B cell (primary cell): ENCODE measurements around the gene CCDC85A. TPM values are rescaled to one million over a fixed set of nuclear protein-coding genes. Genes with fewer than 3 reads are reported as not detected.

Experiments used
- ATAC-seq: fragments of 200-7000 bp; cut with Tn5 transposase; one replicate; pipeline ENCODE4 v1.10.0; 2021; ENCODE audit warnings: low read depth, mild to moderate bottlenecking, moderate number of reproducible peaks, moderate library complexity
- CTCF ChIA-PET: fragments of 350-600 bp; sonication (Branson Sonifier 250); formaldehyde crosslinking; loops from one replicate; lab custom pipeline; 2021; ENCODE audit warnings: antibody characterized with exemption, inconsistent platforms; lab: Charles Lee
- POLR2A ChIA-PET: fragments of 350-600 bp; sonication (Branson Sonifier 250); formaldehyde crosslinking; loops from one replicate; lab custom pipeline; 2021; ENCODE audit warnings: antibody characterized with exemption; lab: Charles Lee
- DNase-seq: peaks from one replicate; pipeline ENCODE4 v3.0.0; 2013
- H2AFZ ChIP-seq: 2 replicates; pipeline ENCODE4 v1.6.1; 2012; ENCODE audit warnings: mild to moderate bottlenecking, low read depth, low read length; ENCODE audit not compliant: insufficient read depth, poor library complexity, severe bottlenecking
- H3K27ac ChIP-seq, 2 donors: 1 replicate in 1 of 2; 2 replicates in 1 of 2; pipeline ENCODE4 v1.5.1; 2012 to 2013; ENCODE audit warnings: low read length in 2 of 2, mild to moderate bottlenecking in 2 of 2, moderate library complexity in 1 of 2
- H3K27me3 ChIP-seq, 4 experiments: fragments of 200-600 bp in 1 of 4; sonication (generic) in 1 of 4; replicated peaks in 1 of 4; 1 replicate in 2 of 4; 2 replicates in 2 of 4; pipeline versions ENCODE4 v1.6.1 to v1.7.0; 2013 to 2016; ENCODE audit warnings: low read length in 3 of 4, mild to moderate bottlenecking in 2 of 4, mixed read lengths in 1 of 4, moderate library complexity in 1 of 4; ENCODE audit not compliant: insufficient read depth in 4 of 4, control insufficient read depth in 3 of 4; ENCODE audit errors: control extremely low read depth in 1 of 4
- H3K36me3 ChIP-seq, 2 experiments: replicated peaks in 1 of 2; 1 replicate in 1 of 2; 2 replicates in 1 of 2; pipeline versions ENCODE4 v1.6.1 to v1.7.1; 2013; ENCODE audit warnings: low read length in 1 of 2; ENCODE audit not compliant: insufficient read depth in 2 of 2, control insufficient read depth in 1 of 2; ENCODE audit errors: control extremely low read depth in 1 of 2, extremely low read depth in 1 of 2
- H3K4me1 ChIP-seq, 2 donors: fragments of 200-600 bp in 1 of 2; sonication (generic) in 1 of 2; 1 replicate in 1 of 2; 2 replicates in 1 of 2; pipeline versions ENCODE4 v1.5.1 to v1.6.1; 2013 to 2017; ENCODE audit warnings: low read length in 2 of 2; ENCODE audit not compliant: control insufficient read depth in 2 of 2, insufficient read depth in 2 of 2
- H3K4me2 ChIP-seq: replicated peaks from 2 replicates; pipeline ENCODE3; 2012; ENCODE audit warnings: mild to moderate bottlenecking, low read depth, low read length; ENCODE audit not compliant: poor library complexity, severe bottlenecking
- H3K4me3 ChIP-seq, 5 experiments: fragments of 200-600 bp in 1 of 5; sonication (generic) in 1 of 5; 1 replicate in 3 of 5; 2 replicates in 2 of 5; pipeline versions ENCODE4 v1.5.1 to v1.7.0; 2011 to 2016; ENCODE audit warnings: low read length in 4 of 5, mild to moderate bottlenecking in 4 of 5, low read depth in 2 of 5, control low read depth in 1 of 5, moderate library complexity in 1 of 5; ENCODE audit not compliant: insufficient read depth in 1 of 5; ENCODE audit errors: control extremely low read depth in 1 of 5, extremely low read depth in 1 of 5
- H3K79me2 ChIP-seq: fragments of 200-600 bp; sonication (generic); one replicate; pipeline ENCODE4 v1.6.0; 2016; ENCODE audit warnings: low read length; ENCODE audit not compliant: control insufficient read depth, insufficient read depth
- H3K9ac ChIP-seq: fragments of 200-600 bp; sonication (generic); 2 replicates; pipeline ENCODE4 v1.6.1; 2017; ENCODE audit warnings: mild to moderate bottlenecking, low read length, moderate library complexity
- H3K9me3 ChIP-seq, 3 donors: one replicate each; pipeline versions ENCODE4 v1.6.1 to v1.7.1; 2013; ENCODE audit warnings: low read length in 2 of 3; ENCODE audit not compliant: control insufficient read depth in 2 of 3, insufficient read depth in 1 of 3; ENCODE audit errors: control extremely low read depth in 1 of 3
- H4K20me1 ChIP-seq: 2 replicates; pipeline ENCODE4 v1.6.0; 2012; ENCODE audit warnings: mild to moderate bottlenecking, low read length; ENCODE audit not compliant: insufficient read depth, control insufficient read depth, poor library complexity, severe bottlenecking
- H3K27ac Mint-ChIP-seq: one replicate; pipeline ENCODE4 v1.8.0; 2021; ENCODE audit warnings: mixed read lengths
- H3K27me3 Mint-ChIP-seq: one replicate; pipeline ENCODE4 v1.8.0; 2021; ENCODE audit warnings: mixed read lengths
- H3K4me1 Mint-ChIP-seq: one replicate; pipeline ENCODE4 v1.8.0; 2021; ENCODE audit warnings: mixed read lengths
- H3K4me3 Mint-ChIP-seq: one replicate; pipeline ENCODE4 v1.8.0; 2021; ENCODE audit warnings: mixed read lengths
- H3K9me3 Mint-ChIP-seq: one replicate; pipeline ENCODE4 v1.8.0; 2022; ENCODE audit warnings: mixed read lengths; ENCODE audit not compliant: insufficient read depth
- EZH2 ChIP-seq: IDR thresholded peaks from 2 replicates; pipeline ENCODE4 v1.6.1; 2012; ENCODE audit warnings: borderline replicate concordance, low read depth, mild to moderate bottlenecking, moderate library complexity, low read length; ENCODE audit not compliant: insufficient read depth, poor library complexity, severe bottlenecking
- WGBS: methylation state at CpG from one replicate; pipeline ENCODE4 v1.1.5; 2013; ENCODE audit warnings: missing lambda C conversion rate; ENCODE audit not compliant: insufficient coverage; 5-methylcytosine and 5-hydroxymethylcytosine counted together
- intact Hi-C: fragments of 100-400 bp; cut with micrococcal nuclease; formaldehyde crosslinking; loops from one replicate; pipeline ENCODE4 v1.10.0; 2022
- polyA plus RNA-seq: library from polyadenylated mRNA; depleted of rRNA; stranded (reverse); fragments of >200 nt; gene quantifications from 2 replicates; pipeline ENCODE4 v1.2.3, GENCODE V29; 2012
- total RNA-seq, 2 donors: library from RNA; stranded (reverse); fragments of 120-200 nt in 1 of 2; gene quantifications; 1 replicate in 1 of 2; 2 replicates in 1 of 2; pipeline versions ENCODE4 v1.2.3 to v1.2.4, GENCODE V29; 2013 to 2022
- TF ChIP-seq, protein P1 (sequence below): fragments of 200-600 bp; IDR thresholded peaks from one replicate; pipeline ENCODE4 v1.8.0; 2022; ENCODE audit warnings: antibody characterized with exemption, mild to moderate bottlenecking

The CCDC85A gene
- total and polyA plus RNA-seq, 2 donors (not counting 1 experiment from before 2014, with no cell fraction given) = 0.15 TPM; not detected in 1

DNA sequence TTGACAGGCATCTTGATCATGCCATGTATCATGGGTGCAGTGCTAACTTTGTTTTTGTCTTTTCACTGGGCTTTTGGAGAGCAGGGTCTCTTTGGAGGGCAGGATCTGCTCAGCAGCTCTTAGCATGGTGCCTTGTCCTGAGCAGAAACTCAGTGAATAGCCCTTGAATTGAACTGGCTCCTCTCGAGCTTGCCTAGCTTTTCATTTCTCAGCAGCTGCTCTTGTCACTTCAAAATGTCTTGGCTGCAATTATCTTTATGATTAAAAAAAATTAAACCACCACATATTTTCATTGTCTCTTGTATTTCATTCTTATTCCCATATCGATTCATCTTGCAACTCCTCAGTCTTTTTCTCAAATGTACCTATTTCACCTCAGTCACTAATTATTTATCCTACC lies 50.5 kb downstream of the CCDC85A start:
- no peak overlapping the region for H3K4me2 ChIP-seq
- 75% methylated on average over 2 of the region's 2 CpGs for WGBS
- no peaks in the 10 kb centered on the region for H3K4me1 Mint-ChIP-seq
- intact Hi-C loops = no loop called here
- H3K27ac Mint-ChIP-seq = no peak overlapping the region
- H4K20me1 ChIP-seq = no peaks in the 10 kb centered on the region
- no peak for ATAC-seq
- no peak overlapping the region for H3K27ac ChIP-seq
- H3K4me3 ChIP-seq = no peak overlapping the region
- H3K79me2 ChIP-seq = no peaks in the 10 kb centered on the region
- H3K4me3 Mint-ChIP-seq = no peak overlapping the region
- no peaks in the 10 kb centered on the region for H3K36me3 ChIP-seq
- no peak overlapping the region for H3K9ac ChIP-seq
- TF ChIP-seq EZH2 = no peak
- TF ChIP-seq, protein P1, sequence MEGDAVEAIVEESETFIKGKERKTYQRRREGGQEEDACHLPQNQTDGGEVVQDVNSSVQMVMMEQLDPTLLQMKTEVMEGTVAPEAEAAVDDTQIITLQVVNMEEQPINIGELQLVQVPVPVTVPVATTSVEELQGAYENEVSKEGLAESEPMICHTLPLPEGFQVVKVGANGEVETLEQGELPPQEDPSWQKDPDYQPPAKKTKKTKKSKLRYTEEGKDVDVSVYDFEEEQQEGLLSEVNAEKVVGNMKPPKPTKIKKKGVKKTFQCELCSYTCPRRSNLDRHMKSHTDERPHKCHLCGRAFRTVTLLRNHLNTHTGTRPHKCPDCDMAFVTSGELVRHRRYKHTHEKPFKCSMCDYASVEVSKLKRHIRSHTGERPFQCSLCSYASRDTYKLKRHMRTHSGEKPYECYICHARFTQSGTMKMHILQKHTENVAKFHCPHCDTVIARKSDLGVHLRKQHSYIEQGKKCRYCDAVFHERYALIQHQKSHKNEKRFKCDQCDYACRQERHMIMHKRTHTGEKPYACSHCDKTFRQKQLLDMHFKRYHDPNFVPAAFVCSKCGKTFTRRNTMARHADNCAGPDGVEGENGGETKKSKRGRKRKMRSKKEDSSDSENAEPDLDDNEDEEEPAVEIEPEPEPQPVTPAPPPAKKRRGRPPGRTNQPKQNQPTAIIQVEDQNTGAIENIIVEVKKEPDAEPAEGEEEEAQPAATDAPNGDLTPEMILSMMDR = no peak
- ChIA-PET CTCF (no interaction called here), POLR2A (no interaction called here)
- no peaks in the 10 kb centered on the region for H3K4me1 ChIP-seq
- no peaks in the 10 kb centered on the region for H3K9me3 Mint-ChIP-seq
- H3K9me3 ChIP-seq = no peaks in the 10 kb centered on the region
- no peaks in the 10 kb centered on the region for H3K27me3 ChIP-seq
- DNase-seq = no peak
- no peaks in the 10 kb centered on the region for H3K27me3 Mint-ChIP-seq
- H2AFZ ChIP-seq = no peak overlapping the region

DNA sequence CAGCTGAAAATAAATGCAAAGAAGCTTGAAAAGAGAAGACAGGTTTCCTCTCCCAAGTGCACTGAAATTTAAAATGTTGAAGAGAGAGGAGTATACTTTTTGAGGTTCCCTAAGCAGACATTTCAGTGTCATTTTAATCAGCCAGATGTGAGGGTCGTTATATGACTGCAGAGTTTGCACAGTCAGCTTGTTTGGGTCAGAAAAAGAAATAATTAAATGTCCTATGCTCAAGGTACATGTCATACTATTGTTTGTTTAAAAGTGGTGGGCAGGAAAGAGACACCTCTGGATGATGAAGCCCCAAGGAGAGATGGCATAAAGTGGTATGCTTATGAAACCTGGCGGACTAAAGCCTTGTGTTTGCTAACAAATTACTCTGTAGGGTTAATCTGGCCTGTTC lies 55.2 kb downstream of the CCDC85A start:
- Histone ChIP-seq H3K79me2 (no peaks in the 10 kb centered on the region), H3K4me3 (no peak overlapping the region), H3K27me3 (no peaks in the 10 kb centered on the region), H2AFZ (no peak overlapping the region), H3K36me3 (no peaks in the 10 kb centered on the region), H3K4me1 (no peaks in the 10 kb centered on the region), H3K9me3 (no peaks in the 10 kb centered on the region), H3K4me2 (no peak overlapping the region), H3K9ac (no peak overlapping the region), H3K27ac (no peak overlapping the region), H4K20me1 (no peaks in the 10 kb centered on the region)
- intact Hi-C loops = no loop called here
- ChIA-PET POLR2A (no interaction called here), CTCF (no interaction called here)
- no peak for ATAC-seq
- no peak for TF ChIP-seq EZH2
- TF ChIP-seq, protein P1 = no peak
- no CpG with 5 or more reads among the region's 2 CpGs for WGBS
- Mint-ChIP-seq H3K27me3 (no peaks in the 10 kb centered on the region), H3K27ac (no peak overlapping the region), H3K4me1 (no peaks in the 10 kb centered on the region), H3K4me3 (no peak overlapping the region), H3K9me3 (peaks cover 6% of the 10 kb centered on the region)
- DNase-seq = no peak
